ENCODE results near the gene CWC15. TPM values are rescaled to one million over a fixed set of nuclear protein-coding genes. Genes with fewer than 3 reads are reported as not detected.
A peak's percentile ranks its signal among the peaks of the same experiment; 100 is the strongest.

CWC15 gene
- polyA plus RNA-seq, 2 donors, result 44.8 to 89.7 TPM

DNA sequence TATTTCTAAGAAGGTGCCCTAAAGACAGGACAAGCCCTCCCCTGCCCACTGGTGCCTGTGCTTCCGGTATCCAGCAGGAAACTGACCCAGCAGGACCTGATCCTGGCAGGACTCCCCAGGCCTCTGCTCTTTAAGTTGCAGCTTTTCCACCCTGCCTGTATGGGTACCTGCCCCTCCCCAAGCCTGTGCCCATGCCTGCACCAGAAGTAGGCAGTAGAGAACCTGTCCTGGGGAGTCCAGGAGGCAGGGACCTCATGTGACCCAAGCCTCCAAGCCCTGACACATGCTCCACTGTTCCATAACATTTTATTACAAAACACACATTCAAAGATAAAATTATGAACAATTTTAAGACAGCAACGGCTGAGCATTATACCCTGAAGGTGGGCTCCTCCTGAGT lies 14.2 kb downstream of the CWC15 start:
- Histone ChIP-seq H3K4me3 (ENCODE audit: low read depth in 1 of 2, low read length in 2 of 2) (no peak overlapping the region), H3K4me1 (ENCODE audit: control insufficient read depth in 2 of 2, insufficient read depth in 2 of 2, low read length in 1 of 2) (no peaks in the 10 kb centered on the region), H3K36me3 (ENCODE audit: control insufficient read depth in 2 of 2, insufficient read depth in 2 of 2, low read length in 1 of 2) (peaks cover 3 to 5% of the 10 kb centered on the region in 2 donors), H3K27ac (ENCODE audit: low read depth in 2 of 2, low read length in 1 of 2) (no peak overlapping the region), H3K27me3 (ENCODE audit: control insufficient read depth in 1 of 2, insufficient read depth in 2 of 2, low read length in 2 of 2) (no peaks in the 10 kb centered on the region), H3K9me3 (ENCODE audit: control insufficient read depth in 2 of 2, insufficient read depth in 1 of 2, low read depth in 1 of 2, low read length in 1 of 2) (no peaks in the 10 kb centered on the region)
- 88 to 89% methylated on average over 2 of the region's 2 CpGs for WGBS, 2 donors

DNA sequence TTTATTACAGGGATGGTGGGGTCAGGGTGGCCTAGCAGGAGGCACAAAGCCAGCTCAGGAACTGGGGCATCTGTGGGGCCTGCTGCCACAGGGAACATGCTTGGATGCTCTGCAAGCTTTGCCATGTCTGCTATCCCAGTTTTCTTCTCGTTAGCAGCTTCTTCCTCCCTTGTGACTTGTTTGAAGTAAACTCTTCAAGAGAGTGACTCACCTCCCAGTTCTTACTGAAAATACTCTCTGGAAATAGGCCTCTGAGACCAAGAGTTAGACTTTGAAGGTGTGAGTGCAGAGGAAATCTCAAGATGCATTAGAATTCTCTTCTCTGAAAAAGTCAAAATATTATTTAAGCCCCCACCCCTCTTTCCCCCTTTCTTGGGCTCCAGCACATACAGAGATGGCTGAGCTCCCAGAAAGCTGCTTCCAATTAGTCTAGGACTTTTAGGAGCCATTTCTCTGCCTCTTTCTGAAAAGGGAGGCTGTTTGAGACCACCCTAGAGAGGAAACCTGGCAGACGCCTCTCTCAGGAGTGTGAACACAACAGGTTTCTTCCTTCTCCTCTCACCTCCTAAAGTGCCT lies 15.1 kb downstream of the CWC15 start:
- Histone ChIP-seq H3K9me3 (ENCODE audit: control insufficient read depth in 2 of 2, insufficient read depth in 1 of 2, low read depth in 1 of 2, low read length in 1 of 2) (no peaks in the 10 kb centered on the region), H3K27me3 (ENCODE audit: control insufficient read depth in 1 of 2, insufficient read depth in 2 of 2, low read length in 2 of 2) (no peaks in the 10 kb centered on the region), H3K4me3 (ENCODE audit: low read depth in 1 of 2, low read length in 2 of 2) (no peak overlapping the region), H3K36me3 (ENCODE audit: control insufficient read depth in 2 of 2, insufficient read depth in 2 of 2, low read length in 1 of 2) (peaks cover 2 to 5% of the 10 kb centered on the region in 2 donors), H3K27ac (ENCODE audit: low read depth in 2 of 2, low read length in 1 of 2) (peak overlapping the region in 1 of 2 donors; percentile 33), H3K4me1 (ENCODE audit: control insufficient read depth in 2 of 2, insufficient read depth in 2 of 2, low read length in 1 of 2) (no peaks in the 10 kb centered on the region)
- 47 to 54% methylated on average over 2 of the region's 2 CpGs for WGBS, 2 donors

DNA sequence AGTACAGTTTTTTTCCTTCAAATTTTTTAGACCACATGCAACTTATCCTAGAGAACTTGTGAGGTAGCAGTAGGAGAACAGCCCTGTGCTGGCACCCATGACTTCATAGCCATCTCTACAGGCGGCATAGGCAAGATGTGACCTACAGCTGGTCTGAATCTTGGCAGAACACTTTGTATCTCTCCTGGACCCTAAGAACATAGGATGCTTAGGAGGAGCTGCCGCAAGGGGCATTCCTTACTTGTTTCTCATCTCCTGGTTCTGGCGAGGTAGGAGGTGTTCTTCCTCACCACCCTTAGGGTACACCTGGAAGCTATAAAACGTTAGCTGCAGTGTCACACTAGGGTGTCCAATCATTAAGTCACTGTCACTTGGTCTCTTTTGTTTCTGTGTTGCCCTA lies 16.4 kb downstream of the CWC15 start:
- H3K27ac ChIP-seq (ENCODE audit: low read depth in 2 of 2, low read length in 1 of 2), result no peak overlapping the region
- WGBS, 2 donors, result 54 to 60% methylated on average over 4 of the region's 4 CpGs
- no peak overlapping the region for H3K4me3 ChIP-seq (ENCODE audit: low read depth in 1 of 2, low read length in 2 of 2)
- no peaks in the 10 kb centered on the region for H3K4me1 ChIP-seq (ENCODE audit: control insufficient read depth in 2 of 2, insufficient read depth in 2 of 2, low read length in 1 of 2)
- H3K27me3 ChIP-seq (ENCODE audit: control insufficient read depth in 1 of 2, insufficient read depth in 2 of 2, low read length in 2 of 2), result no peaks in the 10 kb centered on the region
- peaks cover 2% of the 10 kb centered on the region in 2 donors for H3K36me3 ChIP-seq (ENCODE audit: control insufficient read depth in 2 of 2, insufficient read depth in 2 of 2, low read length in 1 of 2)
- no peaks in the 10 kb centered on the region for H3K9me3 ChIP-seq (ENCODE audit: control insufficient read depth in 2 of 2, insufficient read depth in 1 of 2, low read depth in 1 of 2, low read length in 1 of 2)

DNA sequence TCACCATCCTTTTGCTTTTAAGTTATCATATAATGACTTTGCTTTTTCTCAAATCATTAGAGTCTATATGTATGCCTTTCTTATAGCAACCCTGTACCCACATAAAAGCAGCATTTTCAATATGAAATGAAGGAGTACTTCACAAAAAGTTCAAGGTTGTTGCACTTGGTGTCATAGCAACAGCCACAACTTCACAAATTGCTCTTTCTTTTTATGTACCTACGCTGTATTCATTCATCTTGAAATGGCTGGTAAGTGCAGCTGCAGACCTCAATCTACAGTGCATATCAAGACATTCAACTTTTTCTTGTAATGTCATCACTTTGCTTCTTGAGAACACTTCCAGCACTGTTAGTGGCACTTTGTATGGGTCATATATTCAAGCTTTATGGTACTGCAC lies 18.6 kb downstream of the CWC15 start:
- Histone ChIP-seq H3K36me3 (ENCODE audit: control insufficient read depth in 2 of 2, insufficient read depth in 2 of 2, low read length in 1 of 2) (peaks cover 0 to 2% of the 10 kb centered on the region in 2 donors), H3K4me1 (ENCODE audit: control insufficient read depth in 2 of 2, insufficient read depth in 2 of 2, low read length in 1 of 2) (no peaks in the 10 kb centered on the region), H3K27ac (ENCODE audit: low read depth in 2 of 2, low read length in 1 of 2) (no peak overlapping the region), H3K9me3 (ENCODE audit: control insufficient read depth in 2 of 2, insufficient read depth in 1 of 2, low read depth in 1 of 2, low read length in 1 of 2) (no peaks in the 10 kb centered on the region), H3K27me3 (ENCODE audit: control insufficient read depth in 1 of 2, insufficient read depth in 2 of 2, low read length in 2 of 2) (no peaks in the 10 kb centered on the region), H3K4me3 (ENCODE audit: low read depth in 1 of 2, low read length in 2 of 2) (no peak overlapping the region)
- 78 to 90% methylated on average over 1 of the region's 1 CpG for WGBS, 2 donors

DNA sequence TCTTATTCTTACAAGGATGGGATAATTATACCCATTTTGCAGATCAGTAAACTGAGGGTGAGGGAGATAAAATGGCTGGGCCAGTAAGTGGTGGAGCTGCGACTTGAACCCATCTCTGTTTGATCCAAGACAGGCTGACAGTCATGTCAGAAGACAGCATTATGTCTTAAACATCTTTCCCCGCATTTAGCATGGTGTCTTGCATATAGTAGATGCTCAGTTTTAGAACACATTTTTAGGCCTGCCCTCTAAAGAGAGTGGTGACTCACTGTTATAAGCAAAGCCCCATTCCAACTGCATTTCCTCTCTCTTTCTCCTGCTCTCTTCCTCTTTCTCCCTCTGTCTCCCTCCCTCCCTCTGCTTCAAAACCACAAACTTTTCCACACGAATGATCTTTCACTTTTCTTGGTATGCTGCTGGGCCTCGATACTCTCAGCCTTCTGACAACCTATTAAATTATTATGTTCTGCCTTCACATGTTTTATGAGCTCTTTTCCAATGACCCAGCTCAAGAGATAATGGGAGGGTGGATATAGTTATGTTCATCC lies 25.2 kb downstream of the CWC15 start:
- no peaks in the 10 kb centered on the region for H3K27me3 ChIP-seq (ENCODE audit: control insufficient read depth in 1 of 2, insufficient read depth in 2 of 2, low read length in 2 of 2)
- H3K9me3 ChIP-seq (ENCODE audit: control insufficient read depth in 2 of 2, insufficient read depth in 1 of 2, low read depth in 1 of 2, low read length in 1 of 2), result no peaks in the 10 kb centered on the region
- WGBS, 2 donors, result 61 to 71% methylated on average over 4 of the region's 4 CpGs
- H3K27ac ChIP-seq (ENCODE audit: low read depth in 2 of 2, low read length in 1 of 2), result no peak overlapping the region
- H3K4me1 ChIP-seq (ENCODE audit: control insufficient read depth in 2 of 2, insufficient read depth in 2 of 2, low read length in 1 of 2), result peaks cover 0 to 2% of the 10 kb centered on the region in 2 donors
- no peak overlapping the region for H3K4me3 ChIP-seq (ENCODE audit: low read depth in 1 of 2, low read length in 2 of 2)
- no peaks in the 10 kb centered on the region for H3K36me3 ChIP-seq (ENCODE audit: control insufficient read depth in 2 of 2, insufficient read depth in 2 of 2, low read length in 1 of 2)

- H3K36me3 ChIP-seq (ENCODE audit: control insufficient read depth in 2 of 2, insufficient read depth in 2 of 2, low read length in 1 of 2), result no peaks in the 10 kb centered on the region
- no peak overlapping the region for H3K4me3 ChIP-seq (ENCODE audit: low read depth in 1 of 2, low read length in 2 of 2)
- no peak overlapping the region for H3K27ac ChIP-seq (ENCODE audit: low read depth in 2 of 2, low read length in 1 of 2)
- H3K9me3 ChIP-seq (ENCODE audit: control insufficient read depth in 2 of 2, insufficient read depth in 1 of 2, low read depth in 1 of 2, low read length in 1 of 2), result no peaks in the 10 kb centered on the region
- 77 to 81% methylated on average over 4 of the region's 4 CpGs for WGBS, 2 donors
- H3K27me3 ChIP-seq (ENCODE audit: control insufficient read depth in 1 of 2, insufficient read depth in 2 of 2, low read length in 2 of 2), result no peaks in the 10 kb centered on the region
- peaks cover 0 to 2% of the 10 kb centered on the region in 2 donors for H3K4me1 ChIP-seq (ENCODE audit: control insufficient read depth in 2 of 2, insufficient read depth in 2 of 2, low read length in 1 of 2)
Measured at GRCh38 chr11:94946812-94947211, 26.5 kb downstream of the CWC15 start.

DNA sequence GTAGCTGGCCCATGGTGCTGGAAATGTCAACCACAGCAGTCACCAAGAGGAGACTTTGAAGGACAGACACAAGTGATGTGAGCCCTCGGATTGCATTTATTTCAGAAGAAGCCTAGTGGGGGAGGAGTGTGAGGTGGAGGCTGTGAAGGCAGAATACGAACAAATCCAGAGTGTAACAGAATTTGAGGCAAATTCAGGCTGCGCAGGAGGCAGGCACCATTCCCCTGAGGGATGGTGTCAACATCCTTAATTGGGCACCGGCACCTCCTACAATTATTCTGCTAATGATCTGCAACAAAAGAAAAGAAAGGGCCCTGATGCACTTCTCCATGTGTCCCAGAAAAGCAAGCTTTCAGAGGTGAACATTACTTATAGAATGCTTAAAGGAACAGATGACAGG lies 32.2 kb downstream of the CWC15 start:
- H3K4me3 ChIP-seq (ENCODE audit: low read depth in 1 of 2, low read length in 2 of 2), result no peak overlapping the region
- 86 to 87% methylated on average over 4 of the region's 4 CpGs for WGBS, 2 donors
- no peaks in the 10 kb centered on the region for H3K9me3 ChIP-seq (ENCODE audit: control insufficient read depth in 2 of 2, insufficient read depth in 1 of 2, low read depth in 1 of 2, low read length in 1 of 2)
- H3K27ac ChIP-seq (ENCODE audit: low read depth in 2 of 2, low read length in 1 of 2), result no peak overlapping the region
- H3K27me3 ChIP-seq (ENCODE audit: control insufficient read depth in 1 of 2, insufficient read depth in 2 of 2, low read length in 2 of 2), result no peaks in the 10 kb centered on the region
- peaks cover 0 to 2% of the 10 kb centered on the region in 2 donors for H3K4me1 ChIP-seq (ENCODE audit: control insufficient read depth in 2 of 2, insufficient read depth in 2 of 2, low read length in 1 of 2)
- H3K36me3 ChIP-seq (ENCODE audit: control insufficient read depth in 2 of 2, insufficient read depth in 2 of 2, low read length in 1 of 2), result no peaks in the 10 kb centered on the region

DNA sequence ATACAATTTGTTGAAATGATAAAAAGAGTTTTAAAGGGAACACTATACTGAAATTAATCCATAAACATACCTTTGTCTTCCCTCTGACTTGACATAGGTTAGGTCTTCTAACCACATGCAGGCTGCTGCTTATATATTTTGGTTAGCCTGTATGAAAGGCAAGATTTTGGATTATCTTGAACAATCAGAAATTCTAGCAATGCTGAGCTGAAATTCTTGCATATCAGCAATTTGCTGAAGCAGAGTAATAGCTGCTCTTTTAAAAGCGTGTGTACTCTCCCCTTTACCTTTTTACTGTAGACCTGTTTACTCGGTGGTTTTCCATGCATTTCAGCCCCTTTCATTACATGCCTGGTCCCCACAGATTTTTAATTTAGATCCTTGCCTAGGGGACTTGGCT lies 34.0 kb downstream of the CWC15 start:
- Histone ChIP-seq H3K9me3 (ENCODE audit: control insufficient read depth in 2 of 2, insufficient read depth in 1 of 2, low read depth in 1 of 2, low read length in 1 of 2) (no peaks in the 10 kb centered on the region), H3K4me3 (ENCODE audit: low read depth in 1 of 2, low read length in 2 of 2) (no peak overlapping the region), H3K27me3 (ENCODE audit: control insufficient read depth in 1 of 2, insufficient read depth in 2 of 2, low read length in 2 of 2) (no peaks in the 10 kb centered on the region), H3K4me1 (ENCODE audit: control insufficient read depth in 2 of 2, insufficient read depth in 2 of 2, low read length in 1 of 2) (peaks cover 0 to 2% of the 10 kb centered on the region in 2 donors), H3K27ac (ENCODE audit: low read depth in 2 of 2, low read length in 1 of 2) (no peak overlapping the region), H3K36me3 (ENCODE audit: control insufficient read depth in 2 of 2, insufficient read depth in 2 of 2, low read length in 1 of 2) (no peaks in the 10 kb centered on the region)
- 92 to 95% methylated on average over 2 of the region's 2 CpGs for WGBS, 2 donors

DNA sequence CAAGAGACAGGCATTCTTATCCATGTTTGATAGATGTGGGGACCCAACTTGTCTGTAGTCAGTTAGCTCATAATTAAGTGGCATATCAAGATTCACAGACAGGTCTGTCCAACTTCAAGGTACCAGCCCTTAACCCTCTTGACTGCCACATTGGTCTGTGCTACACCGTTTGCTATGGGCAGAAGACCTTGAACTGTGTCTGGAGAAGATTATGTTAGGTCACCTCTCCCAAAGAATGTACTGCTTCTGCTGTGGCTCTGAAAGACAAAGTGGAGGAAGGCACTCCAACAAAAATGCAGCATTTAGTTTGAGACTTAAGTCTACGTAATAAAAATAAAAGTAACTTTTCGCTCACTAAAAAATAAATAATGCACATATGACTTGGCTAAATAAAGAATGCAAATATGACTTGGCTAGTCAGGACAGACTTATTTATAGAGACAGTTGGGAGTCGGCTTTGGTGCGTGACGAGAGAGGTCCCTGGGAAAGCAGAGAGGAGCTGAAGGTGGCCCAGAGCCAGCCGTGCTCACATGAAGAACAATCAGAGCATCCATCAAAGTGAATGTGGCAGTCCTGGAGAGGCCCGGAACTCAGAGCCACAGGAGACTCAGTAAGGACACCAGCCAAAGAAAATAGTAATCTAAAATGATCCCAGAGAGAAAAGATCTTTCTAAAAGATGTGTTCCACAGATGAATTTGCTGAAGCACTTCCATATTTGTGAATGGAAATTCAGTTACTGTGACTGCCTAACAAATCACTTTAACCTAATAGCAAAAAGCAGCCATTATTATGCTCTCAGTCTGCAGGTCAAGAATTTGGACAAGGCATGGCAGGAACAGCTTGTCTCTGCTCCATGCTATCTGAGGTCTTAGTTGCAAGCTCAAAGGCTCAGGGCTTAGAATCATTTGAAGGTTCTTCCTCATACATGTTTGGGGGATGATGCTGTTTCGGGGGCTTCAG lies 35.0 kb downstream of the CWC15 start:
- Histone ChIP-seq H3K9me3 (ENCODE audit: control insufficient read depth in 2 of 2, insufficient read depth in 1 of 2, low read depth in 1 of 2, low read length in 1 of 2) (no peaks in the 10 kb centered on the region), H3K27me3 (ENCODE audit: control insufficient read depth in 1 of 2, insufficient read depth in 2 of 2, low read length in 2 of 2) (no peaks in the 10 kb centered on the region), H3K4me3 (ENCODE audit: low read depth in 1 of 2, low read length in 2 of 2) (no peak overlapping the region), H3K36me3 (ENCODE audit: control insufficient read depth in 2 of 2, insufficient read depth in 2 of 2, low read length in 1 of 2) (no peaks in the 10 kb centered on the region), H3K4me1 (ENCODE audit: control insufficient read depth in 2 of 2, insufficient read depth in 2 of 2, low read length in 1 of 2) (peaks cover 0 to 2% of the 10 kb centered on the region in 2 donors), H3K27ac (ENCODE audit: low read depth in 2 of 2, low read length in 1 of 2) (peak overlapping the region in 1 of 2 donors; percentile 61)
- WGBS, 2 donors, result 24 to 34% methylated on average over 9 of the region's 9 CpGs
